Measurements from ENCODE around the gene A1BG.

GRCh38 chr19:58335630-58336029 lies 17.7 kb downstream of the A1BG start:
- no peak for TF ChIP-seq CTCF (IDR thresholded peaks at IDR 0.05)
- TF ChIP-seq SMC3 (IDR thresholded peaks at IDR 0.05) = no peak
- no peak for TF ChIP-seq PHF8 (IDR thresholded peaks at IDR 0.05; ENCODE audit: borderline replicate concordance, low read depth)
- TF ChIP-seq JUNB (IDR thresholded peaks at IDR 0.05) = no peak
- TF ChIP-seq POLR2A (IDR thresholded peaks at IDR 0.05; ENCODE audit: low read length) = no peak
- no peak for TF ChIP-seq CHD2 (IDR thresholded peaks at IDR 0.05; ENCODE audit: low read length, partially characterized antibody)
- TF ChIP-seq ZFP36 (IDR thresholded peaks at IDR 0.05; ENCODE audit: borderline replicate concordance, partially characterized antibody) = no peak
- TF ChIP-seq RAD21 (conservative IDR thresholded peaks at IDR 0.05 in 1 of 2, IDR thresholded peaks at IDR 0.05 in 1 of 2) = no peak
